ENCODE measurements around the gene KYAT1.

DNA sequence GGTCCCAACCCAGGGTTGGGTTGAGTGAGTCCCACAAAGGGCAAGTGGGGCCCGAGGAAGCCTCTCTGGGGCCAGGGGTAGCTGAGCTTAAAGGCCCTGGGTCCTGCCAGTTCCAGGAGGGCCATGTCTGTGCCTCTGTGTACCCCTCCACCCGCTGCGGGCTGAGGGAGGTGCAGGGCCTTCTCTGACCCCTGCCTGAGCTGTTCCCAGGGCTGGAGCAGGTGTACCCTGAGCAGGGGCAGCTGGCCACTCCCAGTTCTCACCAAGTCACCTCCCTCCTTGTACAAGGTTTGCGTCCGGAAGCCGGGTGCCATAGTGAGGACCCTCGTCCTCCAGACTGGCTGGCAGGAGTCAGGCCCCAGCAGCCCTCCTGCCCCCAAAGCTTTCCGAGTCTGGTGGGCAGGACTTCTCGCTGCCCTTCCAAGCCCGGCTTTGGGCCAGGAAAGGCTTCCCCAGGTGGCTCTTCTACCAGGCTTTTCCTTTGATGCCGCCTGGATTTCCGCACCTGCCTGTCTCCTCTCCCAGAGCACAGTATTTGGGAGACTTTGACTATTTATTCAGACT lies 72.6 kb downstream of the KYAT1 start:
- TF ChIP-seq POLR2A (IDR thresholded peaks at IDR 0.05; ENCODE audit: low read length) (no peak), RAD21 (conservative IDR thresholded peaks at IDR 0.05 in 1 of 2, IDR thresholded peaks at IDR 0.05 in 1 of 2) (no peak), MYC (IDR thresholded peaks at IDR 0.05; ENCODE audit: borderline replicate concordance, low read length) (no peak)
